AG09319 (cell line): ENCODE results near the gene CCDC93.

Experiments used
- DNase-seq: peaks from one replicate; pipeline ENCODE4 v3.0.0-alpha.2; 2010; ENCODE audit warnings: low read depth; ENCODE audit errors: extremely low read depth
- TF ChIP-seq, protein P1 (sequence below): IDR thresholded peaks from 2 replicates; pipeline ENCODE4 v1.5.1; 2011; ENCODE audit warnings: low read depth, mild to moderate bottlenecking, inconsistent platforms, low read length, moderate library complexity

CCDC93 gene

DNA sequence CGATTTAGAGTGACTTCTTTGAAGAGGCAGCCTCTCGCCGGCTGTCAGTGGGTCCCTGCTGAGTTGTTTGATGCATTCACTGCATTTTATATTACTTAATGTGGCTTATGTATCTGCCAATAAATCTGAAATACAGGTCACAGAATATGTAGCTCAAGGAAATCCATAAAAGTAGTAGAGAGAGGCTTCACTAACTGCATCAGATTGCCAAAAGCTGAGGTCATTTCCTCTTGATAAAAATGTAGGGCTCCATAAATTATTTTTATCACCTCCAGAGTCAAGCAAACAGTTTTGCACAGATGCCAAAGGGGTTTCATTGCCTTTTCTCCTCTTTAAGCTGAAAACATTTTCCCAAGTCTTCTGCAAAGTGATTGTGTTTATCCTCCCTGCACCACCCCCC, 36.5 kb upstream of the CCDC93 start:
- TF ChIP-seq, protein P1, sequence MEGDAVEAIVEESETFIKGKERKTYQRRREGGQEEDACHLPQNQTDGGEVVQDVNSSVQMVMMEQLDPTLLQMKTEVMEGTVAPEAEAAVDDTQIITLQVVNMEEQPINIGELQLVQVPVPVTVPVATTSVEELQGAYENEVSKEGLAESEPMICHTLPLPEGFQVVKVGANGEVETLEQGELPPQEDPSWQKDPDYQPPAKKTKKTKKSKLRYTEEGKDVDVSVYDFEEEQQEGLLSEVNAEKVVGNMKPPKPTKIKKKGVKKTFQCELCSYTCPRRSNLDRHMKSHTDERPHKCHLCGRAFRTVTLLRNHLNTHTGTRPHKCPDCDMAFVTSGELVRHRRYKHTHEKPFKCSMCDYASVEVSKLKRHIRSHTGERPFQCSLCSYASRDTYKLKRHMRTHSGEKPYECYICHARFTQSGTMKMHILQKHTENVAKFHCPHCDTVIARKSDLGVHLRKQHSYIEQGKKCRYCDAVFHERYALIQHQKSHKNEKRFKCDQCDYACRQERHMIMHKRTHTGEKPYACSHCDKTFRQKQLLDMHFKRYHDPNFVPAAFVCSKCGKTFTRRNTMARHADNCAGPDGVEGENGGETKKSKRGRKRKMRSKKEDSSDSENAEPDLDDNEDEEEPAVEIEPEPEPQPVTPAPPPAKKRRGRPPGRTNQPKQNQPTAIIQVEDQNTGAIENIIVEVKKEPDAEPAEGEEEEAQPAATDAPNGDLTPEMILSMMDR, result no peak
- DNase-seq, result no peak

DNA sequence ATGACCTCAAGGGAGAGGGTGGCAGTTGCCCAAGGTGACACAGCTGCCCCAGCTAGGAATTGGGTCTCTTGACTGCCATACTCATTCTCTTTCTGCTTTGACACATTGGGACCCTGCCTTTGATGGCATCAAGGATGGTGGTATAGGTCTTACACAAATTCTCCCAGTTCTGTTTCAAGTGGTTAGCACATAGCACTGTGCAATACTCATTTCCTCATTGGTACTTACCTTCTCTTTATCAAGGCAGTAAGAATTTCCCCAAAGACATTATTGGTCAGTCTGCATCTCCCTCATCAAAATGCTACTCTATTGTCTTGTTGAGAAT, 35.9 kb upstream of the CCDC93 start:
- DNase-seq, result no peak
- TF ChIP-seq, protein P1, result no peak

DNA sequence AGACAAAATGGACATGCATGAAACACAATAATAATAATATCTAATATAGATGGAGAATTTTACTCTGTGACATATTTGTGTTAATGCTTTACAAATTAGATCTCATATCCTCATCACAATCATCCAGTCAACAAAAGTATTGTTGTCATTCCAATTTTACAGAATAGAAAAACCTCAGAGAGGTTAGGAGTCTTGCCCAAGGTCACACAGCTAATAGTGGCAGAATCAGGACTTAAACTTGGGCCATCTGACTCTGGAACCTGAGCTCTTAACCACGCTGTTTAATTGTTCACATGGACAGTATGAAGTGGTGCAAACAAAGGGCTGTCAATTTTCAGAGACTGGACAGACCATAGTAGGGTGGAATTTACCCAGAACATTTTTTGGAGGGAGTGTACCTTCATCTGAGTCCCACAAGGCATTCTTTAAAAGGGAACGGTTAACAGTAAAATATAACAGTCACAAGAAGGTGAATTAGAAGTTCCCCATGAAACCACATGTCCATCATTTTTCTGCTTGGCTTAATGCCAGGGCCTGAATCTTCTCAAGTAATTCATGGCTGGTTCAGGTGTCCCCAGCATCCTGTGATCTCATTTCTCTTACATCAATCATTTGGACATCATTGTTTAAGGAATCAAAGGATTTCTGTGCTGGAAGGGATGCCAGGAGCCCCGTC, 35.4 kb upstream of the CCDC93 start:
- DNase-seq, result no peak
- TF ChIP-seq, protein P1, result no peak

- TF ChIP-seq, protein P1, result no peak
- DNase-seq, result no peak
Measured at GRCh38 chr2:118048401-118048800, 34.5 kb upstream of the CCDC93 start.

DNA sequence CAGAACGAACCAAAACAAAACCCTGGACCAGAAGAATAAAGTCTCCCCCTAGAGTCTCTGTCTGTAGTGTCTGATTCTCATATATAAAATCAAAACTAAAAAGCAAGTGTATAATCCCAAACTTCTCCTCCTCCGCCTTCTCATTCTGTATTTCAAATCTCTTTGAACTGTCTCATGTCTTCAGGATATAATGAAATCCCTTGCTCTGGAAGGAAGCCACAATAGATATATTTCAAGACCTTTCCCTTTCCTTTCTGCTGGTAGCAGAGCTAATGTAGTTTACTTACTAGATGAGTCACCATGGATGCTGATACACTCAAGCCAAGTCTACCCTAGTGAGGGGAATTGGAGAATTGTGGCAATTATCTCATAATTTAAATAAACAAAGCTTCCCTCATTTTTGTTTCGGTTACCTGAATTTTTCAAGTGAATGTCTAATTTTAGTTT, 33.5 kb upstream of the CCDC93 start:
- DNase-seq, result no peak
- TF ChIP-seq, protein P1, result no peak

DNA sequence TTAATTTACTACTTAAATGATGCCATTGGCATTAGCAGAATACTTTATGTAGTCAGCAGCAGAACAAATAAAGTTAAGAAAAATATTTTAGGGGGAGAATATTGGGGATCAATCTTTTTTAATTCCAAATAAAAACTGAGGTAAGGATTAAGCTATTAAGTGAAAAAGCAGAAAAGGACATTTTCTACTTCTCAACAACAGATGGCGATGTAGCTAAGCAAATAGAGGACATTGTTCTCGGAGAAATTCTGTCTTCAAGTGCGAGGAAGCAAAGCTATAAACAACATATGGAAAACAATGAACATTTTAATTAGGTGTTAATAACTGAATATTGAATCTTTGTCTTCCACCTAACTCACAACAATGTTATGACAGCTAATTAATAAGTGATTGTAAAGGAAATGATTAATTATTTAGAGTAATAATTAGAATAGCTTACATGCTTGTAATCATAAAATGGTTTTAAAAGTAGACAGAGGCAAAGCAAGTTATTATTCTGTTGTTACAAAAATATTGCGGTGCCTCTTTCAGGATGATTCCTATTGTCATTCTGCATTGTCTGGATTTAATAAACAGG, 32.9 kb upstream of the CCDC93 start:
- no peak for DNase-seq
- TF ChIP-seq, protein P1, result peak; percentile 57

DNA sequence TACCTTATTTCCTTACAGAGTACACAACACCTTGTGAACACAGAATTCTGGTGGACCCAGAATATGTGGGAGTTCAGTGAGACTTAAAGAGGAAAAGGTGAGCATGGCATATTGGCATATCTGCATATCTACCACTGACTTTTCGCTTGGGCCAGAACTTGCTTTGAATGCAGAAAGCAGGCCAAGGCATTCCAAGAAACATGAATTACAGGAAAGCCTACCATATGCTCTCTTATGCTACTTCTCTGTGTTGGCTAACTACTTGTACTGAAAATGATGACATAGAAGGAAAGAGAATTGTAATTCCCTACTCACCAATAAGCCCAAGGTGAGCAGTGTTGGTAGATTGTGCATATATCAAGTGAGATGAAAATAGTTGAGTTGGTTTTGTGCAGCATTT, 31.4 kb upstream of the CCDC93 start:
- TF ChIP-seq, protein P1, result no peak
- no peak for DNase-seq
